Measurements from ENCODE around the gene DHRS12.

- TF ChIP-seq CTCF (IDR thresholded peaks at IDR 0.05) (no peak), POLR2AphosphoS5 (IDR thresholded peaks at IDR 0.05) (no peak), POLR2A (IDR thresholded peaks at IDR 0.05) (no peak), EP300 (IDR thresholded peaks at IDR 0.05) (no peak)
Observed at GRCh38 chr13:51726446-51727193, 77.3 kb downstream of the DHRS12 start.

Measured in suprapubic skin (tissue), 4 donors.